ENCODE data around the gene DCHS2.

The DCHS2 gene

DNA sequence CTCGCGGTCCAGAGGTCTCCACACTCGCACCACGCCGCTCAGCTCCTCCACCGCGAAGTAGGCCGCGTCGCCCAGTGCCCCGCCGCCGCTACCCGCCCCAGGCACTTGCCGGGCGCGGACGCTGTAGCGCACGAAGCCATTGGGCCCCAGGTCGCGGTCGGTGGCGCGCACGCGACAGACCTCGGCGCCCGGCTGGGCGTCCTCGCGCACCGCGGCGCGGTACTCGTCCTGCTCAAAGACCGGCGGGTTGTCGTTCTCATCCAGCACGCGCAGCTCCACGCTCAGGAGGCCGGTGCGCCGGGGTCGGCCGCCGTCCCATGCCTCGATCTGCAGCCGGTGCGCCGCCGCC is 1.4 kb downstream of the DCHS2 start:
- DNase-seq: no peak

DNA sequence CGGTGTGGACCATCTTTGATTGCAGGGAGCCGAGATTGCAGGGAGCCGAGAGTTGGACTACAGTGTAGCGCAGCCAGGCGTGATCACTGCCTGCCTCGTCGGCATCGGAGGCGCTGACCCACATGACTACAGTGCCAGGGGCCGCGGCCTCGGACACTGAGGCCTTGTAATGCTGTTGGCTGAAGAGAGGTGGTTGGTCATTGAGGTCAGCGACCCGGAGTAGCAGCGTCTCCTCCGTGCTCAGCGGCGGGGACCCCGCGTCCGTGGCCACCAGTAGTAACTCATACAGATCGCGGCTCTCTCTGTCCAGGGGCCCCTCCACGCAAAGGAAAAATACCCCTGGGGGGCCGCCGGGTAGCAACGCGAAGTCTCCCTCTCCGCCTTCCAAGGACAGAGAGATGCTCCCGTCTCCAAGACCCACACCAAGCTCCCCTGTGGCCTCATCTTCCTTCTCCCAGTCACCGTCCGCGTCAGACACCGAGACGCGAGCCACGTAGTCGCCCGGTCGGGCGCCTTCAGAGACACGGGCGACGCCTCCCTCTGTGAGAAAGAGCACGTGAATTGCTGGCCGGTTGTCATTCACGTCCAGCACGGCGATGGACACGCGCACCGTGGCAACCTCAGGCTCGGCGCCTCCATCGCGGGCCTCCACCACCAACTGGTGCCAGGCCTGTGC is 1.9 kb downstream of the DCHS2 start:
- DNase-seq: no peak

DNA sequence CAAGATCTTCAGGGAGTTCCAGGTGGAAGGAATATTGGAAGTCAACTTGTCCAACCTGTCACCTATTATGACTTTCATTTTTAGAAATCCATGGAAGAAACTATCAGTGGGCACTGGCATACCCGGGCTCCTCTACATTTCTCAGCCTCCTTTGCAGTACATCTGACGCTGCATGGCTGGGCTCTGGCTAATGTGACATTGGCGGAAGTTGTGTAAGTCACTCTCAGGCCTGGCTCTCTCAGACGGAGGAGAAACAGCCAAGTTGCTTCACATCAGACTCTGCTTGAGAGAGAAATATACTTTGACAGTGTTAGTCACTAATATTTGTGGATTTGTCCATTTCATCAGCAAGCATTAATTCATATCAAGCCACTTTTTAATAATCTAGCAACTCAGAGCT is 4.5 kb downstream of the DCHS2 start:
- DNase-seq: no peak

DNA sequence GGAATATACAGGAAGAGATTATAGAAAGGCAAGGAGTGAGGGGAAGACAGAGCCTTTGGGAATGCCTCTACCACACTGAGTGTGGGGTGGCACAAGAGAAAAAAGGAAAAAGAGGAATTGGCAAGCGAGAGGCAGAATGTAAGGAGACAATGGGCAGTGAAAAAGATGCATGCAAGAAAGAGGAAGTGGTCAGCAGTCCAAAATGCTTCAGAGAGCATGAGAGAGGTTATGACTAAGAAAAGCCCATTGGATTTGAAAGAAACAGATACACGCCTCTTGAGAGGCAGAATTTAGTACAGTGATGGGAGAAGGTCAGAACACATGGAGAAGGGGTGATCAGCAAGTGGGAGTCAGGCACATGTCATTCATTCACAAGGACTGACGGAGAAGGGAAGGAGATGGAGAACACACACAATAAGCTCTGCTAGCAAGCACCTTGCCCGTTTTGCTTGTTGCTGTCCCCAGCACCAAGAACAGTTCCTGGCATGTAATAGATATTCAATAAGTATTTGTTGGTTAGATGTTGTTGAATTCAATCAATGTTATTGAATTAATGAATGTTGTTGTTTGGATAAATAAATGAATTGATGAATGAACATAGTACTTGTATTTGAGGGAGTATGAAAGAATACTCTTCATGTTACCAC is 6.3 kb downstream of the DCHS2 start:
- no peak for DNase-seq

DNA sequence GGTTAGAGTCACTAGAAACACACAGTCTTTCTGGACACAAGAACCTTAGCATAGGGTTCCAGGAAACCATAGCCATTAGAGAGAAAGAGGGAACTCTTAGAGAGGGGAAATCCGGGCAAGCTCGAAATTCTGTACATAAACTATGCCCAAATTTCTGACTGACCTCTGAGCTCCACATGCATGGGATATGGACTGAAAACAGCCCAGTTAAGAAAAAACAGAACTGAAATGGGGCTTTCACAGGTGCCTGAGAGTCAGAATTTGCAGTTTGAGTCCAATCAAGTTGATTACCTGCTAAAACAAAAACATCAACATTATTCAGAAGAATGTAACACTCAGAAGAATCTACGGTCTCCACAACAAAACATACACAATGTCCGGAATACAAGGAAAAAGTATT is 13.1 kb downstream of the DCHS2 start:
- DNase-seq: no peak

DNA sequence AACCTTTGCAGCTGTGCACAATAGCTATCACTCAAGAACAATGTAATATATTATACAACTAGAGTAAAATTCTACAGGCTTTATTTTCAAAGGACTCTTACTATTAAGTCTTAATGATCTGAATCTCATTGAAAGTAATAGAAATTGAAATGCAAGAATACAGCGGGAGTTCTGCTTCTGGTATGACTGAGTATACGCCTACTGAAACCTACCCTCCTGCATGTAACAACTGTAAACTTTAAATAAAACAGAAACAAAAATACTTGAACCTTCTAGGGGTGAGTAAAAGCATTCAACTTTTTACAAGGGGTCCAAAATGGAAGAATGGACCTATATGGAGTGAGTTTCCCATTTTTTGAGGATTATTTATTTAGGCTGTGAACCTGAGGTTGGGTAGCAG is 13.5 kb downstream of the DCHS2 start:
- no peak for DNase-seq

DNA sequence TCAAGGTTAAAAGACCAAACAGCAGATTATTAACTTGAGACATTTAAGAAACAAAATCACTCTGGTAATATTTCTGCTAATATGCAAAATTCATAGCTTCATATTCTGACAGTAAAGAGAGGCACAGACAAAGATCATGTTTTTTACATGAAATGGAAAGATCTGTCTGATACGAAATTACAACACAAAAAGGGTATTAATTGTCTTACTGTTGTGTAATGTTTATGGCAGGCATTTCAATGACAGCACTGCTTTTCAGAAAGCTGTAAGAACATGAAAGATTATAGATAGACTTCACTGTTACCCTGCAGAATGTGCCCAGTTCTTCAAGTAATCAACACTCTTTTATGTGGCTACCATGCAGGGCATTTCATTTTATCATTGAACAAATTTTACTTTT is 15.4 kb downstream of the DCHS2 start:
- DNase-seq: no peak

DNA sequence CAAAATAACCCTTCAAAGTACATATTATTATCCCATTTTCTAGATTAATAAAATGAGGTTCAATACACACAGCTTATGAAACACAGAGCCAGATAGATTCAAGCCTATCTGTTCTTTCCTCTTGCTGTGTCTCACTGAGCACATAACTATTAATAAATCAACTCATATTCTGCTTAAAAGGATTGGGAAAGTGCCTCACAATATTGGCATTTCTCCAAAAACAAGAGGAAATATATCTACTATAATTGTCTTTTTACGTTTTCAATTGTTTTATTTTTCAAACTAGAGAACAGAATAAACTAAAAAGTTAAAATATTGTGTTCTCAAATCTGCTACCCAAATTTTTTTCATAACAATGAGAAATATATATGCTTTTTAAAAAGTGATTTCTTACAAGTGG is 15.8 kb downstream of the DCHS2 start:
- no peak for DNase-seq

DNA sequence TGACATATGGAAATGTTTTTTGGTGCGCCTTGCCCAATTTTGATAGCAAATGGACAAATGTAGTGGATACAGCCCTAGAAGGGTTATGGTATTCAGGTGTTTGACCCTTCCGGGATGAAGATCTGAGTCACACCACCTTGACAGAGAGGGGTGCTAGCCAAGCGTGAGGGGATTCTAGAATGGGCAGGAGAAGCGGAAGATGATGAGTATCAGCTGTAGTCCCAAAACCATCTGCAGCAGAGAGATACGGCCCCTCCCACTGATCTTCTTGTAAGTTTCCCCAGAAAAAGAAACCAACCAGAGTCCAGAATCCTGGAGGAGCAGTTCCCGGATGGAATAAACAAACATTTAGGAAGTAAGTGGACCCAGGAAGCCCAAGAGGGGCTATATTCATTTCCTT is 18.1 kb downstream of the DCHS2 start:
- DNase-seq: no peak

DNA sequence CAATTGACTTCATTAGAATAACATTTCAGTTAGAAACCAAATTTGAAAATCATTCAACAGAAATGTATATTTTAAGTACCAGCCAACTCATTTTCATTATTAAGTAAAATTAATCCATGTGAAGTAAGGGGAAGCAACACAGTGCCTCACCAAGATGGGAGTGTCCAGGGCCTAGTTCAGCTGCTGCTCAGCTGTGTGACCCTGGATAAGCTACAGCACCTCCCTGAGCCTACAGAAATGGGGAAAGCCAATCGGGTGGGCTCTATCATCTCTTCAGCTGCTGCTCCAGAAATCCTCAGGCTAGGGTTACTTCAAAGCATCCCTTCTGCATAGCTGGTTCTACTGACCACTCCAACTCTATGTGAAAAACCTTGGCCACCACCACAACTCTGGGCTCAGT is 18.7 kb downstream of the DCHS2 start:
- DNase-seq: no peak

DNA sequence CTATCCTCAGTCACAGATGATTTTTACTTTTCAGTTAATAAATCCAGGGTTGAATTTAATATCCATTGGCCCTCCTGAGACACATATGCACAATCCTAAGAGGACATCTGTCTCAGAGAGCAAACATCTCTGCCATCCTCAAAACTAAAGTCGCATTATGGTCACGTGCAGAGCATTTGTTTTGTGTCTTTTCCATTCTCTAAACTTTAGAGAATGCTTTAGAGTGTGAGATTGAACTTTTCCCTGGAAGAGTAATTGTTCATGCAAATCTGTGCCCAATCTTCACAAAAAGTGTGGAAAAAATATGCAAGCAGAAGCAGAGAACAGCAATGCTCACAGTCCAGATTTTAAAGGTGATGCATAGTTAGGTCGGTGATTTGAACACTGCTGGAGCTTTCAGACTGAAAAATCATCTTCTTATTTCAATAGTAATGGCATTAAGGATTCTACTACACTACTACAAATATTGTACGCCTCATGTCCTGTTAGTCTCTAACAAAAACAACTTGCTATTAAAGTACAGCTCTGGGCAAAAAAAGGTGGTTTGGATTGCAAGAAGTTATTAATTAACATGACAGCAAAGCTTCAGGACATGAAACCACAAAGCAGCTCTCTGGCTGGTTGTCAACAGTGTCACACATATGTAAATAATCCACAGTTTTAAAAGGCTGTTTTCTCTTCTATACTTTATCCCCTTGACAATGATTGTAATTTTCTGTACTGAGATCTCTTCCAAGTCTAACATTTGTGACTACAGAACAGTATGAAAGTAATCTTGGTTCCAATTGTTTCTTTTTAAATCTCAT is 19.9 kb downstream of the DCHS2 start:
- no peak for DNase-seq

DNA sequence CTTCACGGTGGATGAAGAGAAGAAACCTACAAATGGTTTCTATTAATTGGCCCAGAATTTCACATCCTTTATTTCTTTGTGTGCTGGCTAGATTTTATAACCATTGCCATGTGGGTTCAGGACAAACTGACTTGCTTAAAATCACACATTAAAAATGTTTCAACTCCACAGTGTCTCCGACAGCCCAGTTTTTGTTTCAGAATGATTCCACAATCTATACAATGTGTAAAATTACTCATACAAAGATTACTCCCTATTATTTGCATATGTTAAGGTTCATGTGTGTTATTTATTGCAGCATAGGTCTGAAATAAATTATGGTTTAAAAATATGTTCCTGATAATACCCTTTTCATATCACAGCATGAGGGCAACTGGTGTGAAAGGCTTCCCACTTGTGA is 20.6 kb downstream of the DCHS2 start:
- DNase-seq: no peak

DNA sequence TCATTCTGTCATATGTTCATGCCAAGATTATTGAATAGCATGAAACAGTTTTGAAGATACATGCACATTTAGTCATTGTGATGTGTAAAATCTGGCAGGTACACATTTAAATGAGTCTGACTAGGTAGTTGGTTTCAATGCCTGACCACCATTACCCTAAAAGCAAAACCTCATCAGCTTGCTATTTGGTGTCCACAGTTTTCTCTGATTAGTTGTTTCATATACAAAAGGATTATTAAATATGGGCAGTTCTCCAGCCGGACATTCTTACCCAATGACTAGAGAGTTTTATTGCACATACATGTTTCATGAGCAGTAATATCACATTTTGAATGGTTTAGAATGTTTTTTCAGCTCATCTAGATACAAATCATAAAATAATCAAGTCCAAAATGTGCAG is 23.7 kb downstream of the DCHS2 start:
- no peak for DNase-seq

DNA sequence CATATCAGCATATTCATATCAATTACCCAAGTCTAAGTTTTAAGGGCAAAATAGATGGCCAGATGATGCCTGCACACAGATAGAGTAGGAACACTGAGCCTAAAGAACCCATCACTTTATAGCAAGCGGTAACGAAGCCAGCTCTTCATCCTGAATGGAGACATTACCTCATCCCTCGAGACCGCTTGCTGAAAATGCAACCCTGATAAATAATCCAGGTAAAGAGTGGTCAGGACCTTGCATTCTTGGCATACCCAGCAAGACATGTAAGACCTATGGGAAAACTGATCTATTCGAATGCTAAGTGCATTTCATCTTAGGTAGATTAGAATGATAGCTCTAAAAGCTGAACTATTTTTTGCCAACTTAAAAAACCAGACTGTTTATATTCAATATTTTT is 25.3 kb downstream of the DCHS2 start:
- no peak for DNase-seq

DNA sequence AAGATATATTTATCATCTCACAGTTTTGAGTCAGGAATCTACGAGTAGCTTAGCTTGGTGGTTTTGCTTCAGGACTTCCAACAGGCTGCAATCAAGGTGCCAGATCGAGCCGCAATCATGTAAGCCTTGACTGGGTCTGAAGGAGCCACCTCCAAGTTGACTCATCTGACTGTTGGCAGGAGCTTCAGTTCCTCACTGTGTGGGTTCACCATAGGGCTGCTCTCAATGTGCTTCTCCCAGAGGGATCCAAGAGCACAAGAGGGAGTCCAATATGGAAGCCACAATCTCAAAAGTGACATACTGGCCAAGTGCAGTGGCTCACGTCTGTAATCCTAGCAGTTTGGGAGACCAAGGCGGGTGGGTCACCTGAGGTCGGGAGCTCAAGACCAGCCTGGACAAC is 26.5 kb downstream of the DCHS2 start:
- DNase-seq: no peak

DNA sequence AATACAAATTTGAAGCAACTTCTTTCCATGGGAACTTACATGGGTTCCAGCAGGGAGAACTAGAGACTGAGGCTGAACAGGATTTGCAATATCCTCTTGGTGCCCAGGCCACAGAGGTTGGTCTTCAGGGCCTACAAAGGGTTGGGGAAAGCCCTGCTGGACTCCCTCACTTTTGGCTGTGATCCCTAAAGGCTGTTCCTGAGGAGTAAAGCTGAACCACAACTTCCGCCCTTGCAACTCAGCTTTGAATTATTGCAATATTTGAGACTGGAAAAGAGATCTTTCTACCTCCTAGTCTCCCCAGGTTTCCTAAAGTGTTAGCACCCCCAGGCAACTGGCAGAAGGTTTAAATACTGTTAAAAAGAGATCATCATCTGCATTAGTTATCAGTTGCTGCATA is 26.9 kb downstream of the DCHS2 start:
- no peak for DNase-seq

DNA sequence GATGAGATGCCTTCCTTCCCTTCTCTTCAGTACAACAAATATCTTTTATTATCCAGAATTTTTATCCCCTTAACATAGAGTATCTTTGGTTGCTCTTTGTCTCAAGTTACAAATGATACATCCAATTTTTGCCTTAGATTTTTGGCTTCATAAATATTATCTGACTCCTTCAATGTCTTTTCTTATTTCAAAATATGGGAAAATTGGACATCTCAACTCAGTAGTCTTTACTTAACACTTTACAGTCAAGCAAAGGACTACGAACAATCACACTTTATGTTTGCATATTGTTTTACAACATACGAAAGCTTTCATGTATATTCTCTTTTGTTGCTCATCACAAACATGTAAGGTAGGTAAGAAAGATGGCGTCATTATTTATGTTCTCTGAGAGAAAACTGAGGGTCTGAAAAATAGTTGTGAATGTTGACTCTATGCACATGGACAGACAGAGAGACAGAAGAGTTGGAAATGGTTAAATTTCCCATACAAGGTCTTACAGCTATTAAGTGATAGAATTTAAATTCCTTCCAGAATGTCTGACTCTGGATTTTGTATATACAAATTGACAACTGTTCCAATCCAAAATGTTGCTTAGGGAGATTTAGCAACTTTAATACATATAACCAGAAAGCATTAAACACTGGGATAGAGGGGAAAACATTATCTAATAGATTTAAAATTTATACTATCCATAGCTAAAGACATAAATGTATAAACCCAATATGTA is 29.4 kb downstream of the DCHS2 start:
- DNase-seq: no peak

DNA sequence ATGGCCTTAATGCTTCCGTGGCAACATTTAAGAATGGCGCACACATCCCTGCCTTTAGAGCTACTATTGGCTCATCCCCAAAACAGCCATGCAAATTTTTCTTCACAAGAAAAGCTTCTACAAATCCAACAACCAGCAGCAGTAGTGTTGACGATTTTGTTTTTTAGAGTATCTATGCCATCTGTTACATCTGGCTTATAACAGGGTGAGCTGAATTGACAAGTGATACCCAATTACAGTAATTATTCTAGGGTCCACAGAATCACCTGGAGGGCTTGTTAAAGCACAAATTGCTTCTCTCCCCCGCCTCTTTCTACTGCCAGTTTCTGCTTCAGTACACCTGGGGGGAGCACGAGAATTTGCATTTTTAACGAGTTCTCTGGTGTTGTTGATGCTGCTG is 34.1 kb downstream of the DCHS2 start:
- DNase-seq: no peak

DNA sequence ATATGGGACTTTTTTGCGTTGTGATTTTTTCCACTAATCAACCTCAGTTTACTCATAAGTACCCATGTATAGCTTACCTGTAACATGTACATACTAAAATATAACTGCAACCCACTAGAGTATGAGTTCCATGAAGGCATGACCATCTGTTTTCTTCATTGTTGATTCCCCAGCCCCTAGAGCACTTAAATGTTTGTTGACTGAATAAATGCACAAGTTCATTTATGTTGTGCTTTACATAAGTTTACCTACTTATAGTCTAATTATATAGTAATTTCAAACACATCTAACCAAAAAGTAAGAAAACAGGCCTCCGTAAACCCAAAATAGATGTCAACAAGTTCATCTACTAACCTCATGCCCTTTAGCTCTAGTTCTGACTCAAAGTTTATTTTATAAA is 34.7 kb downstream of the DCHS2 start:
- DNase-seq: no peak

DNA sequence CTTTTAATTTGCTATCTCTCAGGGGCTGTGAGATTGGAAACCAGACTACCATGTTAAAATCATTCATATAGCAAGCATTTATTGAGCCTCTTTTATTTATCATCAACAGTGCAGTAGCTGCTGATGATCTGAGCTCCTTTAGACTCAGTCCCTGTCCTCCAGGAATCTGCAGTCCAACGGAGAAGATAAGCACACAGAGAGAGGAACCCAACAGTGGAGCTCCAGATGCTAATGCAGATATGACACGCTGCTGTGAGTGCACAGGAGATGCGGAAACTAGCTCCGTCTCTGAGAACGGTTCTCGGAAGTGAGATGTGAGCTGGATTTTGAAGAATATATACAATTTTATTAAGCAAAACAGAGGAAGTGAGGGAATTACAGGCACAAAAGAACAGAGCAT is 35.4 kb downstream of the DCHS2 start:
- DNase-seq: no peak

DNA sequence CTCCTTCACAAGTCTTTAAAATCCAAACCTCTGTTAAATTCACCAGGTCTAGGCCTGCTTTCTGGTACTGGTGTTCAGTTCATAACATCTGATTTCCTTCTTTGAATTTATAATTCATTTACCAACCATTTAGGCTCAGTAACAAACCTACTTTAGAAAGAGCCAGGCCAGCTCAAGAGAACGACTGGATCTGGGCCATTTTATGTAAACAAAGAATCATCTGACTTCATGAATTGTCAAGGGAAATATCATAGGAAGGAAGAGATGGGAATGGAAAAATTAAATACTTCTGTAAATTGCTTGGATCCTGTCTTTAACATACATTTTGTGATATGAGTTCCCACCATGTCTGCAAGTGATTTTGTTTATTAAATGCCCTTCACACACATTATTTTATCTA is 36.5 kb downstream of the DCHS2 start:
- DNase-seq: no peak

DNA sequence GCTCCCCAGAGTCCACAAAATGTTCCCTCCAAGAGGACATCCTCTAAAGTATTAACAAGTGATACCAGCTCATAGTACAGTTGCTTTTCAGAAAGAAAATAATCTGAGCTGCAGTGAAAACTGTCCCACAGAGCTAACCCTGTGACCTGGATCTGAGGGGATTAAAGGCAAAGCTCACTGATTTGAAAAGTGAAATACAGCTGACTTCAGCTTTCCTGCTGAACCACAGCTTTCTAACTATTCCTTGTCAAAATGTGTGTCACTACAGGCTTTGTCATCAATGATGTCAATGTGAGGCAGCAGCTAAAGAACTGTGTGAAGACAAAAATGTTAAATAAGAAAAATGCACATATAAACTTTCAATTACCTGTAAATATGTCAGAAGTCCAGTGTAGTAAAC is 36.9 kb downstream of the DCHS2 start:
- no peak for DNase-seq

DNA sequence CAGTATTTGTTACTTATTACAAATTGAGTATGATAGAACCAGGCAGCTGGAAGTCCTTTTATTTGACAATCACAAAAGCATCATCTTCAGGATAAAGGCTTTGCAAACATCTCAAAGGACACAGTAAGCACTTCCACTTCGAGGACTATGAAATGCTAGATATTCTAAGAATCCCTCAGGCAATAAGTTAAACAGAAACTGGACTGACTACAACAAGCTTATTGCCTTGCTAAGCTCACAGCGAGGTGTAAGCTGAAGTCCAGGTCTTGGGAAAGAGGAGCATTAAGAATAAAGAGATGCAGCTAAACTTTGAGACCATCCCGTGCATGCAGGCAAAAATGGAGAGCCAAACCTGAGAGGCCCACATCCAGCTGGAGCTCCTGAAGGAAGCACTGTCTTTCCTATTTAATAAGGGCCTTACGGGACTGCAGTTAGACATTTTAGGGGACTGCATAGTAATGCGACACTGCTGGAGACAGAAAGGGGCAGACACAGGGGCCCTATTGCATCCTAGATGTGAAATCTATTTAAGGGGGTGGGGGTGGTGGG is 38.7 kb downstream of the DCHS2 start:
- no peak for DNase-seq

DNA sequence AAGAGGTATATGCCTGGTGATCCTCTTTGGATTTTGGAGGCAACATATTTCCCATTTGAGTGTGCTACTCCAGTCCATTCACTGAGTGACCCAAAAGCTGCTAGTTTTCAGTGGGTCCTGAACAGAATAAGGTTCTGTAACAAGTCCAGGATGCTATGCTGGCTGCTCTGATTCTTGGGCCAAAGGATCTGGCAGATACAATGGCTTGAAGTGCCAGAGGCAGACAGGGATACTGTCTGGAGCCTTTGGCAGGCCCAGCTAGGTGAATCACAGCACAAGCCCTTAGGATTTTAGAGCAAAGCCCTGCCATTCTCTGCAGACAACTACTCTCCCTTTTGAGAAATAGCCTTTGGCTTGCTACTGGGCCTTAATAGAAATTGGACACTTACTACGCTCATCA is 40.6 kb downstream of the DCHS2 start:
- DNase-seq: no peak
